ENCODE data around the gene CRY1. TPM values are rescaled to one million over a fixed set of nuclear protein-coding genes. Genes with fewer than 3 reads are reported as not detected.
"Not testable (repeated sequence)": the region's sequence is repeated elsewhere in the genome, so short reads cannot be mapped to it uniquely, and the experiment has no call there.

CRY1 gene
- total RNA-seq, 2 experiments from 2014 or later: 13.5 to 15.7 TPM

- ChIA-PET CTCF (interaction anchor here (0.9 to 12.9 kb wide), 8 partner anchors 276 to 760 kb away, joined by 3 to 243 read pairs (median 4); no protein-coding TSS in a partner anchor), POLR2A (no interaction called here)
- H3K27me3 Mint-ChIP-seq (ENCODE audit: low read depth): peaks cover 21% of the 10 kb centered on the region
- H3K4me1 Mint-ChIP-seq (ENCODE audit: low read depth): no peaks in the 10 kb centered on the region
- ATAC-seq (no peak), DNase-seq (no peak)
- no peak overlapping the region for H3K4me3 Mint-ChIP-seq
- H3K27ac Mint-ChIP-seq: no peak overlapping the region
- no peaks in the 10 kb centered on the region for H3K9me3 Mint-ChIP-seq (ENCODE audit: insufficient read depth)
- H3K36me3 Mint-ChIP-seq (ENCODE audit: low read depth): no peaks in the 10 kb centered on the region
Measured at GRCh38 chr12:107126796-107127481, 33.6 kb upstream of the CRY1 start.

- Mint-ChIP-seq H3K27ac (no peak overlapping the region), H3K36me3 (ENCODE audit: low read depth) (no peaks in the 10 kb centered on the region)
- POLR2A ChIA-PET: no interaction called here
Measured at GRCh38 chr12:107125833-107126232, 32.5 kb upstream of the CRY1 start.

GRCh38 chr12:107122452-107122958 is 29.2 kb upstream of the CRY1 start:
- POLR2A ChIA-PET: no interaction called here
- Mint-ChIP-seq H3K36me3 (ENCODE audit: low read depth) (no peaks in the 10 kb centered on the region), H3K27ac (no peak overlapping the region), H3K9me3 (ENCODE audit: insufficient read depth) (no peaks in the 10 kb centered on the region), H3K4me1 (ENCODE audit: low read depth) (no peaks in the 10 kb centered on the region), H3K4me3 (no peak overlapping the region), H3K27me3 (ENCODE audit: low read depth) (peaks cover 35% of the 10 kb centered on the region)
- CTCF ChIA-PET: interaction anchor here (0.9 to 3.9 kb wide), 2 partner anchors 9 to 18 kb away, joined by 4 to 15 read pairs; no protein-coding TSS in a partner anchor
- no peak for DNase-seq
- no peak for ATAC-seq

More at GRCh38 chr12:107125833-107126232, 32.5 kb upstream of the CRY1 start:
- no peak for DNase-seq
- Mint-ChIP-seq H3K9me3 (ENCODE audit: insufficient read depth) (no peaks in the 10 kb centered on the region), H3K4me1 (ENCODE audit: low read depth) (no peaks in the 10 kb centered on the region), H3K4me3 (no peak overlapping the region), H3K27me3 (ENCODE audit: low read depth) (peaks cover 26% of the 10 kb centered on the region)
- ATAC-seq: no peak
- CTCF ChIA-PET: interaction anchor here (1.0 to 12.9 kb wide), 6 partner anchors 21 to 761 kb away, joined by 3 to 243 read pairs (median 4); no protein-coding TSS in a partner anchor

- ATAC-seq (no peak), DNase-seq (no peak)
- ChIA-PET POLR2A (no interaction called here), CTCF (interaction anchor here (3.9 kb wide), 1 partner anchor 12 kb away, joined by 15 read pairs; no protein-coding TSS in a partner anchor)
- Mint-ChIP-seq H3K4me3 (no peak overlapping the region), H3K27ac (no peak overlapping the region), H3K4me1 (ENCODE audit: low read depth) (no peaks in the 10 kb centered on the region), H3K36me3 (ENCODE audit: low read depth) (no peaks in the 10 kb centered on the region), H3K27me3 (ENCODE audit: low read depth) (peaks cover 34% of the 10 kb centered on the region), H3K9me3 (ENCODE audit: insufficient read depth) (no peaks in the 10 kb centered on the region)
Measured at GRCh38 chr12:107119091-107119490, 25.7 kb upstream of the CRY1 start.

GRCh38 chr12:107118624-107119023 is 25.3 kb upstream of the CRY1 start:
- no peaks in the 10 kb centered on the region for H3K36me3 Mint-ChIP-seq (ENCODE audit: low read depth)

GRCh38 chr12:107115119-107115518 is 21.8 kb upstream of the CRY1 start:
- H3K27ac Mint-ChIP-seq: no peak overlapping the region
- H3K9me3 Mint-ChIP-seq (ENCODE audit: insufficient read depth): no peaks in the 10 kb centered on the region
- H3K4me3 Mint-ChIP-seq: no peak overlapping the region
- H3K36me3 Mint-ChIP-seq (ENCODE audit: low read depth): no peaks in the 10 kb centered on the region
- H3K4me1 Mint-ChIP-seq (ENCODE audit: low read depth): no peaks in the 10 kb centered on the region
- CTCF ChIA-PET: interaction anchor here (0.8 to 6.0 kb wide), 5 partner anchors 10 to 287 kb away, joined by 3 to 41 read pairs (median 3); no protein-coding TSS in a partner anchor
- POLR2A ChIA-PET: interaction anchor here (0.8 kb wide), 1 partner anchor 730 kb away, joined by 4 read pairs; no protein-coding TSS in a partner anchor
- DNase-seq: no peak
- peaks cover 37% of the 10 kb centered on the region for H3K27me3 Mint-ChIP-seq (ENCODE audit: low read depth)
- ATAC-seq: no peak

More at GRCh38 chr12:107118624-107119023, 25.3 kb upstream of the CRY1 start:
- Mint-ChIP-seq H3K4me3 (no peak overlapping the region), H3K27me3 (ENCODE audit: low read depth) (peaks cover 33% of the 10 kb centered on the region), H3K9me3 (ENCODE audit: insufficient read depth) (no peaks in the 10 kb centered on the region), H3K27ac (no peak overlapping the region), H3K4me1 (ENCODE audit: low read depth) (no peaks in the 10 kb centered on the region)
- POLR2A ChIA-PET: no interaction called here
- CTCF ChIA-PET: interaction anchor here (3.9 kb wide), 1 partner anchor 13 kb away, joined by 15 read pairs; no protein-coding TSS in a partner anchor
- DNase-seq: no peak
- ATAC-seq: no peak

- ChIA-PET POLR2A (interaction anchor here (0.9 kb wide), 1 partner anchor 19 kb away, joined by 3 read pairs; no protein-coding TSS in a partner anchor), CTCF (interaction anchor here (1.2 to 6.0 kb wide), 3 partner anchors 21 to 496 kb away, joined by 3 to 41 read pairs (median 7); no protein-coding TSS in a partner anchor)
- H3K4me1 Mint-ChIP-seq (ENCODE audit: low read depth): no peaks in the 10 kb centered on the region
- H3K27ac Mint-ChIP-seq: no peak overlapping the region
- peaks cover 31% of the 10 kb centered on the region for H3K27me3 Mint-ChIP-seq (ENCODE audit: low read depth)
- no peak overlapping the region for H3K4me3 Mint-ChIP-seq
- DNase-seq (no peak), ATAC-seq (no peak)
- H3K9me3 Mint-ChIP-seq (ENCODE audit: insufficient read depth): no peaks in the 10 kb centered on the region
- no peaks in the 10 kb centered on the region for H3K36me3 Mint-ChIP-seq (ENCODE audit: low read depth)
Measured at GRCh38 chr12:107111314-107111713, 18.0 kb upstream of the CRY1 start.

- no peaks in the 10 kb centered on the region for H3K9me3 Mint-ChIP-seq (ENCODE audit: insufficient read depth)
- H3K36me3 Mint-ChIP-seq (ENCODE audit: low read depth): no peaks in the 10 kb centered on the region
- H3K4me3 Mint-ChIP-seq: no peak overlapping the region
- no peak for ATAC-seq
- no peak for DNase-seq
- H3K27ac Mint-ChIP-seq: no peak overlapping the region
- H3K4me1 Mint-ChIP-seq (ENCODE audit: low read depth): no peaks in the 10 kb centered on the region
- CTCF ChIA-PET: interaction anchor here (6.0 kb wide), 1 partner anchor 22 kb away, joined by 41 read pairs; no protein-coding TSS in a partner anchor
- H3K27me3 Mint-ChIP-seq (ENCODE audit: low read depth): peaks cover 33% of the 10 kb centered on the region
- POLR2A ChIA-PET: no interaction called here
Measured at GRCh38 chr12:107109726-107110719, 16.7 kb upstream of the CRY1 start.

GRCh38 chr12:107108995-107109508 is 15.7 kb upstream of the CRY1 start:
- ChIA-PET CTCF (no interaction called here), POLR2A (no interaction called here)
- peak overlapping the region; percentile 8 for H3K27ac Mint-ChIP-seq
- H3K4me1 Mint-ChIP-seq (ENCODE audit: low read depth): no peaks in the 10 kb centered on the region
- no peaks in the 10 kb centered on the region for H3K36me3 Mint-ChIP-seq (ENCODE audit: low read depth)
- peaks cover 33% of the 10 kb centered on the region for H3K27me3 Mint-ChIP-seq (ENCODE audit: low read depth)
- H3K4me3 Mint-ChIP-seq: no peak overlapping the region
- DNase-seq: no peak
- H3K9me3 Mint-ChIP-seq (ENCODE audit: insufficient read depth): no peaks in the 10 kb centered on the region
- no peak for ATAC-seq

- peaks cover 28% of the 10 kb centered on the region for H3K27me3 Mint-ChIP-seq (ENCODE audit: low read depth)
- ATAC-seq; H3K9me3 Mint-ChIP-seq (ENCODE audit: insufficient read depth); H3K27ac Mint-ChIP-seq; DNase-seq; H3K36me3 Mint-ChIP-seq (ENCODE audit: low read depth); POLR2A ChIA-PET; H3K4me3 Mint-ChIP-seq; H3K4me1 Mint-ChIP-seq (ENCODE audit: low read depth): not testable (repeated sequence)
- CTCF ChIA-PET: interaction anchor here (1.2 kb wide), 2 partner anchors 23 to 25 kb away, joined by 3 to 6 read pairs; no protein-coding TSS in a partner anchor
Measured at GRCh38 chr12:107108366-107108765, 15.0 kb upstream of the CRY1 start.

GRCh38 chr12:107107381-107107780 is 14.0 kb upstream of the CRY1 start:
- CTCF ChIA-PET: interaction anchor here (1.2 kb wide), 2 partner anchors 24 to 26 kb away, joined by 3 to 6 read pairs; no protein-coding TSS in a partner anchor
- no peaks in the 10 kb centered on the region for H3K4me1 Mint-ChIP-seq (ENCODE audit: low read depth)
- POLR2A ChIA-PET: no interaction called here
- peaks cover 23% of the 10 kb centered on the region for H3K27me3 Mint-ChIP-seq (ENCODE audit: low read depth)
- no peak for DNase-seq
- no peaks in the 10 kb centered on the region for H3K36me3 Mint-ChIP-seq (ENCODE audit: low read depth)
- no peak for ATAC-seq
- H3K9me3 Mint-ChIP-seq (ENCODE audit: insufficient read depth): no peaks in the 10 kb centered on the region
- no peak overlapping the region for H3K4me3 Mint-ChIP-seq
- no peak overlapping the region for H3K27ac Mint-ChIP-seq

Data from activated CD8-positive, alpha-beta T cell treated with anti-CD3 and anti-CD28 coated beads, Interleukin-2, amount 10 ng/mL, durations not matched to agents 7 days and 5 days (primary cell).